Measurements from ENCODE around the gene WDSUB1.

WDSUB1 gene

DNA sequence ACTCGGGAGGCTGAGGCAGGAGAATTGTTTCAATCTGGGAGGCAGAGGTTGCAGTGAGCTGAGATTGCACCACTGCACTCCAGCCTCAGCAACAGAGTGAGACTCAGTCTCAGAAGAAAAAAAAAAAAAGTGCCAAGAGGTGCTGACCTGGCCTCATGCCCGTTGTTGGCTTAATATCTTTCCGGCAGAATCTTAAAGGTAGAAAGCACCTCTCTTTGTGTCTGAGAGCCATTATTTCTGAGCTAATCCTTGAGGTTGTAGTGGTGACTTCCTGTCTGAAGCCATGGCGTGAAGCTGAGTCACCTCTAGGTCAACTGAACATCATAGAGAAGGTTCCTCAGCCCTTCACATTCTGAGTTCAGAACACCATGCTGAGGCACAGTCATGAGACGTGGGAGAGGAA is 60.4 kb downstream of the WDSUB1 start:
- no peaks in the 10 kb centered on the region for H3K4me1 ChIP-seq (ENCODE audit: control insufficient read depth, low read length)
- no peak overlapping the region for H3K27ac ChIP-seq (ENCODE audit: low read depth, low read length)
- no peak overlapping the region for H3K4me3 ChIP-seq (ENCODE audit: low read length)
- no peaks in the 10 kb centered on the region for H3K36me3 ChIP-seq (ENCODE audit: control insufficient read depth, low read length)
- no peaks in the 10 kb centered on the region for H3K27me3 ChIP-seq (ENCODE audit: control insufficient read depth, low read length)
- H3K9me3 ChIP-seq (ENCODE audit: control insufficient read depth, insufficient read depth, low read length) = no peaks in the 10 kb centered on the region
- H3K4me2 ChIP-seq (ENCODE audit: low read length) = no peak overlapping the region
- no peaks in the 10 kb centered on the region for H3K9me2 ChIP-seq (replicated peaks; ENCODE audit: control insufficient read depth, low read length)
- no peaks in the 10 kb centered on the region for H4K20me1 ChIP-seq (ENCODE audit: control insufficient read depth, insufficient read depth, low read depth, low read length)
- H3F3A ChIP-seq (ENCODE audit: control insufficient read depth, insufficient read depth) = no peaks in the 10 kb centered on the region
- no peak for TF ChIP-seq EZH2phosphoT487 (IDR thresholded peaks at IDR 0.05; ENCODE audit: borderline replicate concordance, low read length)
- TF ChIP-seq, protein P1, sequence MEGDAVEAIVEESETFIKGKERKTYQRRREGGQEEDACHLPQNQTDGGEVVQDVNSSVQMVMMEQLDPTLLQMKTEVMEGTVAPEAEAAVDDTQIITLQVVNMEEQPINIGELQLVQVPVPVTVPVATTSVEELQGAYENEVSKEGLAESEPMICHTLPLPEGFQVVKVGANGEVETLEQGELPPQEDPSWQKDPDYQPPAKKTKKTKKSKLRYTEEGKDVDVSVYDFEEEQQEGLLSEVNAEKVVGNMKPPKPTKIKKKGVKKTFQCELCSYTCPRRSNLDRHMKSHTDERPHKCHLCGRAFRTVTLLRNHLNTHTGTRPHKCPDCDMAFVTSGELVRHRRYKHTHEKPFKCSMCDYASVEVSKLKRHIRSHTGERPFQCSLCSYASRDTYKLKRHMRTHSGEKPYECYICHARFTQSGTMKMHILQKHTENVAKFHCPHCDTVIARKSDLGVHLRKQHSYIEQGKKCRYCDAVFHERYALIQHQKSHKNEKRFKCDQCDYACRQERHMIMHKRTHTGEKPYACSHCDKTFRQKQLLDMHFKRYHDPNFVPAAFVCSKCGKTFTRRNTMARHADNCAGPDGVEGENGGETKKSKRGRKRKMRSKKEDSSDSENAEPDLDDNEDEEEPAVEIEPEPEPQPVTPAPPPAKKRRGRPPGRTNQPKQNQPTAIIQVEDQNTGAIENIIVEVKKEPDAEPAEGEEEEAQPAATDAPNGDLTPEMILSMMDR (IDR thresholded peaks at IDR 0.05; ENCODE audit: low read depth, low read length, poor library complexity, severe bottlenecking) = no peak
- H3K79me2 ChIP-seq (ENCODE audit: control insufficient read depth, low read length) = no peaks in the 10 kb centered on the region

DNA sequence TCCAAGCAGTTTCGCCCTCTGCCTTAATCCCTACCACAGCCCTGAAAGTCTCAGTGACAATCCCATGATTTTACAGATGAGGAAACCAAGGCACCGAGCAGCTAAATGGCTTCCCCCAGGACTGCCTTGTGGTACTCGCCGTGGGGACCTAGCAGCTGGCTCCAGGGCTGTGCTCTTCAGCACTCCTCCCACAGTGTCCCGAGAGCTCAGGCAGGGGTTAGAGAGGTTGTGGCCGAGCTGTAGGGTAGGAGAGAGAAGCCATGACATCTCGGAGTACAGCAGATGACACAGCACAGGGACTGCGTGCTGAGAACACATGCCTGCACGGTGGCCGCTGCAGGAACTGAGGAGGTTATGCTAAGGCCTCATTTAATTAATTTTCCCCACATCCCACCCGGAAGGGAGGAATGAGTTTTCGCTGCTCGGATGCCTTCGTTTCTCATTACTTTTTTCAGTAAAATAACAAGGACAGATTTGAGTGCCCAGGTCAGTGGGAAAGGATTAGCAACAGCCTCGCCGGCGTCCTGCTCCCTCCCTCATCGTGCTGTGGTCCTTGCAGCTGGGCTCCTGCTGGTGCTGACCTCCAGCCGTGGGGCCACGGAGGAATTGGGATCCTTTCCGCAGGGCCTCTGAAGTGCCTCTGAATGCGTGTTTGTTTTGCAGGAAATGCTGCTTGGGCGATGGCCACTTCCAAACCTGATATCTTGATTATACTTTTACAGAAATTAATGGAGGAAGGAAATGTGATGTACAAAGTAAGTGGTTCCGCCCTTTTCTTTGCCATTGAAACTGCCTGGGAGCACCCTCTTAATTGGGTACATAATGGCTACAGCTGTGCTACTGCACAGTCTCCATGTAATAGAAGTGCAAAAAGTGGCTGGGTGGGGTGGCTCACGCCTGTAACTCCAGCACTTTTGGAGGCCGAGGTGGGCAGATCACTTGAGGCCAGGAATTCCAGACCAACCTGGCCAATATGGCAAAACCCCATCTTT is 61.2 kb downstream of the WDSUB1 start:
- H3K36me3 ChIP-seq (ENCODE audit: control insufficient read depth, low read length) = no peaks in the 10 kb centered on the region
- H3K4me1 ChIP-seq (ENCODE audit: control insufficient read depth, low read length) = no peaks in the 10 kb centered on the region
- H3K4me2 ChIP-seq (ENCODE audit: low read length) = no peak overlapping the region

DNA sequence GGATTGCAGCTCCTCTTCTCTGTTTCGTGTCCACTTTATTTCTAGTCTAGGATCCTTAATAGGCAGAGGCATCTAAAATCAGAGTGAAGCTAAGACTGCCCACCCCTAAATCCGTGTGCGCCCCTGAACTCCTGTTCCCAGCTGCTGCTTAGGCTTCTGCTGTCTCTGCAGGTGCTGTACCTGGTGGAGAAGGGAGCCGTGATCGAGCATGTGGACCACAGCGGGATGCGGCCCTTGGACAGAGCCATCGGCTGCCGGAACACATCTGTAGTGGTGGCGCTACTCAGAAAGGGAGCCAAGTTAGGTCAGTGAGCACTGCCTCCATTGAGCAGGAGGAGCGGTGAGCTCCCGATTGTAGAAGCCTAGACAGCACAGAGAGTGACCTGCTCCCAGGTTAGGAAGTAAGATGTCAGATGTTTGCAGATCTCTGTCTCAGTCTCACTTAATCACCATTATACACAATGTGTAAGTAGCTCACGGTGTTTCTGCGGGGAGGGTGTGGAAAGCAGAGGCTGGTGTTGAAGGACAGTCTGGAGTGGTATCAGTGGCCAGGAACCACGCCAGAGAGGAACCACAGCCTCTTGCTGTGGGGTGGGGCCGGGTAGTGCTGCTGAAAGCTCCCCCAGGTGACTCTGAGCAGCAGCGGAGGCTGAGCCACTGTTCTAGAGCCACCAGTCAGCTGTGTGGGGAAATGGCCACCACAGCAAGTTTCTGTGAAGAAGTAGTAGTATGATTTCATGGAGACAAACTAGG is 62.3 kb downstream of the WDSUB1 start:
- TF ChIP-seq, protein P1 (IDR thresholded peaks at IDR 0.05; ENCODE audit: low read depth, low read length, poor library complexity, severe bottlenecking) = no peak
- no peak for TF ChIP-seq EZH2phosphoT487 (IDR thresholded peaks at IDR 0.05; ENCODE audit: borderline replicate concordance, low read length)
- Histone ChIP-seq H3K27ac (ENCODE audit: low read depth, low read length) (no peak overlapping the region), H3K27me3 (ENCODE audit: control insufficient read depth, low read length) (no peaks in the 10 kb centered on the region), H3K79me2 (ENCODE audit: control insufficient read depth, low read length) (no peaks in the 10 kb centered on the region), H3K36me3 (ENCODE audit: control insufficient read depth, low read length) (no peaks in the 10 kb centered on the region), H3K9me2 (replicated peaks; ENCODE audit: control insufficient read depth, low read length) (no peaks in the 10 kb centered on the region), H3K4me1 (ENCODE audit: control insufficient read depth, low read length) (no peaks in the 10 kb centered on the region), H3F3A (ENCODE audit: control insufficient read depth, insufficient read depth) (no peaks in the 10 kb centered on the region), H4K20me1 (ENCODE audit: control insufficient read depth, insufficient read depth, low read depth, low read length) (no peaks in the 10 kb centered on the region), H3K4me3 (ENCODE audit: low read length) (no peak overlapping the region), H3K9me3 (ENCODE audit: control insufficient read depth, insufficient read depth, low read length) (no peaks in the 10 kb centered on the region), H3K4me2 (ENCODE audit: low read length) (no peak overlapping the region)

More for the DNA sequence above, 61.2 kb downstream of the WDSUB1 start:
- Histone ChIP-seq H4K20me1 (ENCODE audit: control insufficient read depth, insufficient read depth, low read depth, low read length) (no peaks in the 10 kb centered on the region), H3K9me2 (replicated peaks; ENCODE audit: control insufficient read depth, low read length) (no peaks in the 10 kb centered on the region), H3K27me3 (ENCODE audit: control insufficient read depth, low read length) (no peaks in the 10 kb centered on the region), H3K9me3 (ENCODE audit: control insufficient read depth, insufficient read depth, low read length) (no peaks in the 10 kb centered on the region), H3K4me3 (ENCODE audit: low read length) (no peak overlapping the region), H3K79me2 (ENCODE audit: control insufficient read depth, low read length) (no peaks in the 10 kb centered on the region), H3K27ac (ENCODE audit: low read depth, low read length) (no peak overlapping the region), H3F3A (ENCODE audit: control insufficient read depth, insufficient read depth) (no peaks in the 10 kb centered on the region)
- TF ChIP-seq EZH2phosphoT487 (IDR thresholded peaks at IDR 0.05; ENCODE audit: borderline replicate concordance, low read length) = no peak
- TF ChIP-seq, protein P1 (IDR thresholded peaks at IDR 0.05; ENCODE audit: low read depth, low read length, poor library complexity, severe bottlenecking) = no peak
